GM19395 (cell line): Measurements from ENCODE around the gene DUSP22.

Source experiments
- ATAC-seq: cut with Tn5 transposase; IDR thresholded peaks from one replicate; pipeline ENCODE4 v1.9.1; 2021; ENCODE audit warnings: mild to moderate bottlenecking, moderate library complexity; ENCODE audit not compliant: unreplicated experiment

The DUSP22 gene

DNA sequence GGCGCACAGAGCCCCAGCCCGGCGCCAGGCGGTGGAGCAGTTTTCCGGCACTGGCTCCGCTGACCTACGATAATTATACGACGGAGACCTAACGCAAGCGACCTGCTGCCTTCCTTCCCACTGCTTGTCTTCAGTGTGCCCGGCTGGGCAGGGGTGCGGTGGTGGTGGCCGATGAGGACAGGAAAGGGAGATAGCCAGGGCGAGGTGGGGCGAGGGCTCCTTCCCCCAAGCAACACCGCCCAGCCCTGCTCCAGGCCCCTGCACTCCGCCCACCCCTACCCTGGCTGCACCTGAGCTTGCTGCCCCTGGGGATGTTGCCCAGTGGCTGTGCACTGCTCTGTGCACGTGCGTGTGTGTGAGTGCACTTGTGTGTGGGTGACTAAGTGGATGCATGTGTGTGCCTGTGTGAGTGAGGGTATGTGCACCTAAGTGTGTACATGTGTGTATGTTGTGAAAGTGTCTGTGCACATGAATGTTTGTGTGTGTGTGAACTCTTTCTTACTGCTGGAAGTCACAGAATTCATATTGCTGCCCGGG, 56.6 kb downstream of the DUSP22 start:
- ATAC-seq: no peak

DNA sequence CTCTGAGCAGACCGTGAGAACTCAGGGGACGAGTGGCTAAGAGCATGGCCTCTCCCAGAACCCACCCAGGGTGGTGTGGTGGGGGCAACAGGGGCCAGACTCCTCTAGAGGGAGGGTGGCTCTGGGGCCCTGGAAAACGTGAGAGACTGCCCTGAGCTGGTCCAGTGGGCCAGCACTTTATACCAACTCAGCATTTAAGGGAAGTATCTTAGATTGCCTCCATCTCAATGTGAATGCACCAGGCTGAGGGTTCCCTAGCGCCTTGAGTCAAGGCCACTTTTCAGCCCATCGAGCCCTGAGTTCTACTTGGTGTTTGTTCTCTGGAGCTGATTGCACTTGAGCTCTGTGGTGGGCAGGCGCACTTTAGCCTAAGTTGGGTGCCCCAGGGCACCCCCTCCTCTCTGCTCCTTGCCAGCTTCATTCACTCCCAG, 57.2 kb downstream of the DUSP22 start:
- ATAC-seq: no peak

DNA sequence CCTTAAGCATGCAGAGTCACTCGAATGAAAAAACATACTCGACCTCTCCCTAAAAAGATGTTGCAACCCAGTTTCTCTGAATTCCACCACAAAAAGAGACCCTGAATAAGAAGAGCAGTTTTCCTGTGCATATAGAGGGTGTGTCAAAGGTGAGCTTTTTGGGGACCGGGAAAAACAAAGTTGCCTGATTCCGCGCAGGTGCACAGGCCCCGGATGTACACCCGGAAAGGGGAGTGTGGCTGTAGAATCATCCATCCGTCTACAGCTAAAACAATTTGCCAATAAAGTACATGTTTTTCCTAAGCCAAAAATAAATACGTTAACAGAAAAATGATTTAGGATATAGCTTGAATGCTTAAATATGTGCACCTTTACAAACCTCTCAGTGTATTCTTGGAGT, 58.1 kb downstream of the DUSP22 start:
- no peak for ATAC-seq

DNA sequence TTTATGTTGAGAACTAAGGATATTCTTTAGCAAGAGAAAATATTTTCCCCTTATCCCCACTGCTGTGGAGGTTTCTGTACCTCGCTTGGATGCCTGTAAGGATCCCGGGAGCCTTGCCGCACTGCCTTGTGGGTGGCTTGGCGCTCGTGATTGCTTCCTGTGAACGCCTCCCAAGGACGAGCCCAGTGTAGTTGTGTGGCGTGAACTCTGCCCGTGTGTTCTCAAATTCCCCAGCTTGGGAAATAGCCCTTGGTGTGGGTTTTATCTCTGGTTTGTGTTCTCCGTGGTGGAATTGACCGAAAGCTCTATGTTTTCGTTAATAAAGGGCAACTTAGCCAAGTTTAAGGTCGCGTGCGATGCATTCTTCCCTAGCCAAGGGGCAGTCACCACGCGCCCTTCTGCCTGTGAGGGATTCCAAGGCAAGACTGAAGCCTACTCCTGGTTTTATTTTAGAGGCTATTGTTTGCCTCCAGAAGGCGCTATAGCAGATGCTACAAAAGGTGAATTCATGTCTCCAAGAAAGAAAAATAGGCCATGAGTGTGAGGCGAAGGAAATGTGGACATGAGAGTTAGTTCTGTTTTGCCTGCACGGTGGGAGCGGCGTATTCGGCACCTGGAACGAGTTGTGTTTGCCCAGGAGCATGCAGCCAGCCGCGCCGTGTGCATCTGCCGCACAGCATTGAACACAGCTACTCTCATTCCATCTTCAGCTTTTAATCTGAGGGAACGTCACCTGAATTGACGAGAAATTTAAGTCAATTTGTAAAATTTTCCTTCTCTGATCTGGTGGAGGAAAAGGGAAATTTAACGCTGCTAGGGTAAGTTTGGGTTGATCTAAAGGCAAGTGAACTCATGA, 59.0 kb downstream of the DUSP22 start:
- no peak for ATAC-seq

DNA sequence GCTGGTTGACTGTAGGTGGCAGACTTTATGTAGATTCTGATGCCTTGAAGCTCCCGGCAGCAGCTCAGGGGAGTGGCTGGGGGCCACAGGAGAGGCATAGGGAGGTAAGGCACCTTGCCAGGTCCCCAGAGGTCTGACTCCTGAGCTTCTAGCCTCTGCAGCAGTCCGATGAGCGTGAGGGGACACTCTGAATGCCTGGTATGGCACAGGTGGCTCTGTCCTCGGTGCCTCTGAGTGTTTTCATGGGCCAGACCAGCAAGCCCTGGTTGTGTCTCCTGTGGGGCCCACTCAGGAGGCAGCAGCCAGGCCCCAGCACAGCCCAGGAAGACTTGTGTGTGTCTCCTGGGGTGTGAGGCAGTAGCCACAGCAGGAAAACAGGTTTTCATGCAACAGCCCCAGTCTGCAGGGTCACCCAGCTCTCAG, 59.6 kb downstream of the DUSP22 start:
- ATAC-seq: no peak

DNA sequence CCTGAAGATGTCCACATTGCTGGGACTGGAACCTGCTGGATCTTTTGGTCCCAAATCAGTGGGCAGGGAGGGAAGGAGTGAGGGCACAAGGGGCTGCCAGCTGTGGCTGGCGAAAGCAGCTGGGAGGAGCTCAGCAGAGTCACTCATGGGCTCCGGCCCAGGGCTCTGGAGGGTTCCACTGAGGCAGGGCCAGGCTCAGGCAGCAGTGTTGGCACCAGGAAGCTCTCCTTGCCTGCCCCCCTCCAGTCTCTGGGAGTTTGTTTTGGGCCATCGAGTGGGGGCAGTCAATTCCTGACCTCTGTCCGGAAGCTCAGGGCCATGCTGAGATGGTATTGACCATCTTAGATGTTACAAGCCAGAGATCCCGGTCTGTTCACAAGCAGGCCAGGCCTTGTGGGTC, 60.2 kb downstream of the DUSP22 start:
- ATAC-seq: no peak

DNA sequence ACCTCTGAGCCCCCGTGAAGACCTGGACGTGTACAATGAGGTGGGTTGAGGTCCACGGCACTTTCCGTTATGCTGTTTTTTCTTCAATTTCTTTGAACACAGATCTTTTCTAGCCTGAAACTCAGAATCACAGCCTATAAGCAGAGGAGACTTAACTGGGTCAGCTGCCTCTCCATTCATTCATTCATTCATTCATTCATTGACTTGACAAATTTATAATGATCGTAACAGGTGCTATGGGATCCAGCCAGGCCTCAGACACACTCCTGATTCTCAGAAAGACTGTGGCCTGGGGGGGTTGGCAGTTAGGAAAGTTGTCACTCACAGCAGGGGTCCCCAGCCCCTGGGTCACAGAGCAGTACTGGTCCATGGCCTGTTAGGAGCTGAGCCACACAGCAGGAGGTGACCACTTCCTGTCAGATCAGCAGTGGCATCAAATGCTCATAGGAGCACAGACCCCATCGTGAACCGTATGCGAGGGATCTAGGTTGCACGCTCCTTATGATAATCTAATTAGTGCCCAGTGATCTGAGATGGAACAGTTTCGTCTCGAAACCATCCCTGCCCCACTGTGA, 60.7 kb downstream of the DUSP22 start:
- no peak for ATAC-seq

DNA sequence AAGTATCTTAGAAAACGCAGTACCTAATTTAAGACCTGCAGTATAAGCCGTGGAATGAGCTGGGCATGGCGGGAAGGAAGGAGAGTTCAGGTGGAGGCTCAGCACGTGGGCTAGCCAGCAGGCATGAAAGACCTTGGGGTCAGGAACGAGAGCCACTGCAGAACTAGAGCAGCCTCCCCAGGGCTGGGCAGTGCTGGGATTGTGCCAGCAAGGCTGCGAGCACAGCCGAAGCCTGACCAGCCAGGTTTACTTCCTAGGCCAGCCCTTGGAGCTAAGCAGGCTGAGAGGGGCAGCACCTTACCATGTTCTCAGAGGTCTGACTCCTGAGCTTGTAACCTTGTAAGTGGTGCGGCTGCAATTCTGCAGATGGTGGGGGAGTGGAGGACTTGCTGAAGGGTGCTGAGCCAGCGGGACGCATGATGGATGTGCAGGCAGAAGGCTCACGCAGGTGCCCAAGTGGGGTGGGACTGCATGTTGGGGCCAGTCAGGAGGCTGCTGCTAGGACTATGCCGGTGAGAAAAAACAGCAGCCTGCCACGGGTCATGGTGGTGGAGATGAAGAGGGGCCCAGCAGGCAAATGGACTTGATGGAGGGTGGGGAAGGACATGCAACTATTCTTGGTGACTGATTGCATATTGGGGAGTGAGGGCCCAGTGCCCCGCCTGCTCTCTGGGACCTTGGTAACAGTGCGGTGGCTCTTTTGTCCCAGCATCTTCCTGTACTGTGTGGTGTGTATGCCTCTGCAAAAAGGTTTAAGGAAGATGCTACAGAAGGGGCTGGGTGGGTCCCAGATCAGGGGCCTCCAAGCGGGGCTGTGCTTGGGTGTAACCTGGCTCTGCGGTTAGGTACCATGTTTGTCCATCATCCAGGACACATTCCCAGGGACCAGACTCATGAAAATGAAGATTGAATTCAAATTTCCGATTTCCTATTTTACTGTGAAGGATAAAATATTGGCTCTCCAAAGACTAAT, 61.6 kb downstream of the DUSP22 start:
- no peak for ATAC-seq

DNA sequence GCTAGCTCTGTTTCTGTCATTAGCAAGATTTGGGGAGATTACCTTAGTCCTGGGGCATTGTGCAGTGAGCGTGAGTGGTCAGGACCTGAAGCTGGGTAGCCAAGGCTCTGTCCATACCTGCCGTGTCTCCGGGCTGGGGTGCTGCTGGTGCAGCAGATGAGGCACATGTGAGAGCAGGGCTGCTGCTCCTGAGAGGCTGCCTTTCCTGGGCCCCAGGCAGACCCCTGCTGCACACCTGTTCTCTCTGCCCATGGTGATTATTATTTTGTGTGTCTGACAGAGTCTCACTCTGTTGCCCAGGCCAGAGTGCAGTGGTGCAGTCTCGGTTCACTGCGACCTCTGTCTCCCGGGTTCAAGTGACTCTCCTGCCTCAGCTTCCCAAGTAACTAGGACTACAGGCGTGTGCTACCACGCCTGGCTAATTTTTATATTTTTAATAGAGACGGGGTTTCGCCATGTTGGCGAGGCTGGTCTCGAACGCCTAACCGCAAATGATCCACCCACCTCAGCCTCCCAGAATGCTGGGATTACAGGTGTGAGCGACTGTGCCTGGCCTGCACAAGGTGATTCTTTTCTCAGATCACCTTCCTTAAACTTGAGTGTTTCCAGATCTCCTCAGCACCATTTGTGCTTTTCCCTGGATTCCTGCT, 62.5 kb downstream of the DUSP22 start:
- no peak for ATAC-seq

DNA sequence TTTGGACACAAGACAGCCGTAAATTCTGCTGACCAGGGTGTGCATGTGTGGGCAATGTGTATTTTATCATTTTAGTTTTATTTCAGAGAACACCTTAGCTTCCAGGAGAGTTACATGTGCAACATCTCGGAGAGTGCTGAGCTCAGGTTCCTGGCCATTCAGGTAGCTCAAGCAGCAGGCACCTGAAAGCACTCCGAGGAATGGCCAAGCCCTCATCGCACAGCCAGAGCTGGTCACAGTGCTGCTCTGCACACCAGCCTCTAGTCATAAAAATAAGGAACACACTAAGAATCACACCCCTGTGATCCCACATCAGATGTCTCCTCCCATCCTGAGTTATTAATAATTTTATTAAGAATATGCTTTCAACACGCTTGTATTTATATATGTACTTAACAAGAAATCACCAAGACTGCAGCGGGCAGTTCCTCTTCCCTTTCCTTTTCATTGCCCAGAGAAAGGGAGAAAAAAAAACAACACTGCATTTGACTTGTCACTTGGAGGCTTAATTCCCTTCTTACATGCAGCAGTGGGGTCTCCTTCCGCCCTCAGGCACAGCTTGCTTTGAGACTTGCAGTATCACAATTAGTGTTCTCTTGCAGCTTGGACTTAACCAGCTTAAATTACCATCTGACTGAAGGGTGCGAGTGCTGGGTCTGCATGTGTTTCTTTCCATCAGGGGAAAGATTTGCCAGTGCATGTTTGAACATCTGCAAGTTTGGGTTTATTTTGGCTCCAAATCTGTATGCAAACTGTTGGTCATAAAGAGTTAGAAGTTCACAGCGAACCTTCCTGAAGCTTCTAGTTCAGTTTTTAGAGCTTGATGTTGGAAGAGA, 63.3 kb downstream of the DUSP22 start:
- no peak for ATAC-seq

DNA sequence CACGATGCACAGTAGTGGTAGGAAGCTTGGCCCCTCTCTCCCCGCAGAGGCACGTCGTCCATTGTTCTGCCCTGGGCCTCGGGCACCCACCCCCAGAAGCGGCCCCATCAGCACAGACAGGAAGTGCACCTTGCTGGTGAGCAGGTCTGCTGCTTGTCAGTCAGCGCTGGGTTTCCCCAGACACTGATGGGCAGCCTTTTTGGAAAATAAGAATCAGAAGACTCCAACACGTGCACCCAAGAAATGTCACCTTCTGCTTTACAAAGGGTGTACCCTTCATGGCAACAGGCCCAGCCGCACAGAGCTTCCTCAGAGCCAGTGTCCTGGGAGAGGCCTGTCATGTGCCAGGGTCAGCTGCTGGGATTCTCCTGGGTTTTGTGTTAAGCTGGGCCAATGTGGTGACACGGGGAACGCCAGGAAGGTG, 64.6 kb downstream of the DUSP22 start:
- peak; percentile 53 for ATAC-seq

DNA sequence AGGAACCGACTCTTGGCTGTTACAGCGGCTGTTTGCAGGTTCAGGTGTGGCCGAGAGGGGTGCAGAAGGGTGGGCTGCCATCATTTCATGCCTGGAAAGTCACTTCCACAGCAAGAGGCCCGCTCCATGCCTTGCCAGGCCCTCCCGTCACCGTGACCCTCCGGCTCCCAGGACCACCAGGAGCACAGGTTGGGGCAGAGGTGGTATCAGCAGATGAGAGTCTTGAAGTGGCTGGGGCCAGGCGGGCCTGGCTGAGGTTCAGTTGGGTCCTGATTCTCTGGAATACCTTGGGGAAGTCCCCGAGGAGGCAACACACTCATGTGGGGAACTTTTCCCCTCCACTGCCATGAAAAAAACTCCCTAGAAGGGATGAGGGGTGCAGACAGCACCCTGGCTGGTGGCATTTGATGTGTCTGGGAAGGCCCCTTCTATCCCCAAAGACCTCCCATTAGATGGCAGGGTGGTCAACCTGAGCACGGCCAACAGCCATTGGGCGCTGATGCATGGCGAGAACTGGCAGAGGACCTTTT, 65.0 kb downstream of the DUSP22 start:
- ATAC-seq: no peak

DNA sequence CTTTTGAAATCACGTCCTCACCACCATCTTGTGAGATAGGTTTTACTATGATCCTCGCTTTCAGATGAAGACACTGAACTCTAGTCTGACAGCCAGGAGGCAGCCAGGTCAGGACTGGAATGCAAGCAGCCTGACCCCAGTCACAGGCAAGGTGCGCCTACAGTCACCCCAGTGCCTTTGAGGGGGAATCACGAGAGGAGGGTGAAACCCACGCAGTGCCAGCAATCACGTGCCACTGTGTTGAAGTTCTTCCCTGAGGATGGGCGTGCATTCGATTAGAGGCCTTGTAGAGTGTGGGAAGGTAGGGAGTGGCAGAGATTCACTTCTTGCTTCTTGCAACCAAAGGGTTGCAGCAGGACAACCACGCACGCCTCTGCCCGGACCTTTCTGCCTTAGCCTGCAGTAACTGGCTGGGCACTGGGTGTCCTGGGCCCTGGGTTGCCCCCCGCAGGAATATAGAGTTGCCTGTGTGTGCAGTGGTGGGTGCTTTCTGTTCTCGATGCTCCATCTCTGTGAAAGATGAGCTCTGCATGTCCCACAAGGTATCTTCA, 65.6 kb downstream of the DUSP22 start:
- ATAC-seq: no peak

DNA sequence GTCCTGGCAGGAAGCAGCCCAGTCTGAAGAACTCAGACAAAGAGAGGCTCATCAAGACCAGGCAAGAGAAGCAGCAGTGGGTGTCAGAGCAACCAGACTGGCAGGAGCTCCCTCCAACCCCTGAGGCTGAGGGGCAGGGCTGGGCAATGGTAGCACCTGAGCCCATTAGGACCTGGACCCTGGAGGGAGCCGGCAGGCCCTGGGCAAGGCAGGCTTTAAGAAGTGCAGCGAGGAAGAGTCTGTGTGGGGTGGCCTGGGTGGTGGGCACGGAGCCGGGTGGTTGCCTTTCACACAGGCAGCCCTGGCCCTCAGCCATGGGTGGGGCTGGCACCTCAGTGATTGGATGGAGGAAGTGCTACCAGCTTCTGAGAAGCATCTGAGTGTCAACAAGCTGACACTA, 66.1 kb downstream of the DUSP22 start:
- ATAC-seq: no peak

DNA sequence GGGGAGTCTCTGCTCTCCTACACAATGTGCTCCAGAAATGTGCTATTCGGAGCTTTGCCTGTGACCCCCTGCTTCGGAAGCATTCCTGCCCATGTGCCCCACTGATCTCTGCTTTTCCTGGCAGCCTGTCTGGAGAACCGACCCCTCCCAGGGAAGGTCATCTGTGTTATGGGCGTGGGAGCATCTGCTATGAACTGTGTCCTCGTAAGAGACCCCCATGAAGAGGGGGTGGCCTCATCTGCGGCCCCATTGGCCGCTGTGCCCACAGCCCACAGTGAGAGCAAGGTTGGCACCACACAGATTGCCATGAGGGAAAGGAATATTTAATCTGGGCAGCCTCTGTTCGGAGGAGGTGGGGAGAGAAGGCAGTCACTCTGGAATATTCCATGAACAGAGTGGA, 66.6 kb downstream of the DUSP22 start:
- ATAC-seq: no peak

DNA sequence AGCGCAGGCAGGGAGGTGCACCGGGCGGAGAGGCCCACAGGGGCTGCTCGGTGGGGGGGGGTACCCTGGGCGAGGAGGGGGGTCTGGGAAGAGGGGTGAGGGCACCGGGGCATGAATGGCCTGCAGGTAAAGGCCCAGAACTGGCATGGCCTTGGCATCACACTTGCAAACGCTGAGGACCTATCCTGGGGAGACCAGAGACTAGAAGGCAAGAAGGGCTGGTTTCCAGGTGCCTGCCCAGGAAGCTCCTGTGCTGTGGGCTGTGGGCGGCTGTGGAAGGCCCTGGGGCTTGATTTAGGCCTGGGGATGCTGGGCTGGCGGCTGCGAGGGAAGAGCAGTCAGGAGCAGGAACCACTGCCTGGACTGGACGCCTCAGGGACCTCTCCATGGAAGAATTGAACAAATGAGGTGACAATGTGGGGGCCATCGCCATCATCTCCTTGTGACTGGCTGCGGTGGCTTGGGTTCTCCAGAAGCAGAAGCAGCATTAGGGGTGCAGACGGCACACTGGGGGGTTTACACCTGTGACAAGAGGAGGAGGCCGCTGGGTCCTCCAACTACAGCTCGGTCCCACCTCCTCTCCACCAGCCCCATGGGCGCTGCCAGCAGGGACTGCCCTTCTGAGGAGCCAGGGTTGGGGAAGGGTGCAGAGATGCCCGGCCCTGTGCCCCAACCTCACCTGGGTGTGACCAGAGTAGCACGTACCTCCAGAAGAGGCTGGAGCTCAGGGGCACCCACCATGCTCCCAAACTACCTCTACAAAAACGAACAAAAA, 67.2 kb downstream of the DUSP22 start:
- ATAC-seq: no peak

DNA sequence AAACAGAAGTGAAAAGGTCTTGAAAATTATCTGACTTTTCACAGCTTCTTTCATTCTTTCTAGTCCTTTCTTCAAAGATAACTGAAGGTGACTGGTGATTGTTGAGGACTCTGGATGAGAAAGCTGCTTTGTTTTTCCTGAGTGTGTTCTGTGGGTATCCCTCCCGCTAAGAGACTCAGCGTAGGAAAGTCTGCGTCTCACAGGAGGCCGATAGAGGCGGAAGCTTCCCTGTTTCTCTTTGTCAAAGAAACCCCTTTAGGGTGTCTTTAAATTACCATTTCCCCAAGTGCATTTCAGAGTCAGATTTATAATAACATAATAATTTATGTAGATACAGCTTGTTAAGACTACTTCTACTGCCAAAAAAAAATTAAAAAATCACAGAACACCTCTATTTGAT, 68.1 kb downstream of the DUSP22 start:
- ATAC-seq: no peak

DNA sequence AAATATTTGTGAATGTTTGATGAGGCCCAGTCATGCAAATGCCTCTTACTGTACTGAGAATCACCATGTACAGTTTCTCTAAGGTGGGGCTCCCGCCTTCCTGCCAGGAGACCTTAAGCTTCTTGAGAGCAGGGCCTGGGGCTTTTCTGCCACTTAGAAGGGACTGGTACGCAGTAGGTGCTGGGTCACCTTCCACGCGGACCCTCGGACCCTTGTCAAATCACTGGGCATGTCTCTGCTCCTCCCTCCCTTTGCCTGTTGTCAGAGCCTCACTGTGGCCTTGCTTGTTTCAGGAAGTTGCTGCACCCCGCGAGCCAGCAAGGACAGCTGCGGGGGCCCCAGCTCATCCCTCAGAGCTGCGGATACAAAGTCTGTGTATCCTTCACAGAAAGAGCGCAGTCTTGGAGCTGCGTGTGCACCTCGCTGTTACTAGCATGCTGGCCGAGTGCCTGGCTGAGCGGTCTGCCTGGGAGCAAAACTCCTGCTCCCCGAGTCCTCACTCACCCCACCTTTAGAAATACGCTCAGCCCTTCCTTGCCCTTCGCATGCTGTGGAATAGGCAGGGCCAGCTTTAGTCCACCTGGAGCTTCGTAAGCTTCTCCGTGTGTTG, 68.6 kb downstream of the DUSP22 start:
- no peak for ATAC-seq
